ENCODE measurements around the gene MLXIP.
"Not testable (repeated sequence)": the region's sequence is repeated elsewhere in the genome, so short reads cannot be mapped to it uniquely, and the experiment has no call there.

DNA sequence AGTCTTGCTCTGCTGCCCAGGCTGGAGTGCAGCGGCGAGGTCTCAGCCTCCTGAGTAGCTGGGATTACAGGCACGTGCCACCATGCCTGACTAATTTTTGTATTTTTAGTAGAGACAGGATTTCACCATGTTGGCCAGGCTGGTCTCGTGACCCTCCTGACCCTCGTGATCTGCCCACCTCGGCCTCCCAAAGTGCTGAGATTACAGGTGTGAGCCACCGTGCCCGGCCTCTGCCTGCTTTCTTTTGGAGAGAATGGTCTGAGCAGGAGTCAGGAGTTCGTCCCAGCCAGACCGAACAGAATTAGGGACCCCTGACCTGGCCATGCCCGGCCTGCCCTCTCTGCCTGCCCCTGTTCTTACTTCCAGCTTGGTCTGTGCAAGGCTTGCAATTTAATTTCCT is 42.8 kb downstream of the MLXIP start:
- TF ChIP-seq, protein P1, sequence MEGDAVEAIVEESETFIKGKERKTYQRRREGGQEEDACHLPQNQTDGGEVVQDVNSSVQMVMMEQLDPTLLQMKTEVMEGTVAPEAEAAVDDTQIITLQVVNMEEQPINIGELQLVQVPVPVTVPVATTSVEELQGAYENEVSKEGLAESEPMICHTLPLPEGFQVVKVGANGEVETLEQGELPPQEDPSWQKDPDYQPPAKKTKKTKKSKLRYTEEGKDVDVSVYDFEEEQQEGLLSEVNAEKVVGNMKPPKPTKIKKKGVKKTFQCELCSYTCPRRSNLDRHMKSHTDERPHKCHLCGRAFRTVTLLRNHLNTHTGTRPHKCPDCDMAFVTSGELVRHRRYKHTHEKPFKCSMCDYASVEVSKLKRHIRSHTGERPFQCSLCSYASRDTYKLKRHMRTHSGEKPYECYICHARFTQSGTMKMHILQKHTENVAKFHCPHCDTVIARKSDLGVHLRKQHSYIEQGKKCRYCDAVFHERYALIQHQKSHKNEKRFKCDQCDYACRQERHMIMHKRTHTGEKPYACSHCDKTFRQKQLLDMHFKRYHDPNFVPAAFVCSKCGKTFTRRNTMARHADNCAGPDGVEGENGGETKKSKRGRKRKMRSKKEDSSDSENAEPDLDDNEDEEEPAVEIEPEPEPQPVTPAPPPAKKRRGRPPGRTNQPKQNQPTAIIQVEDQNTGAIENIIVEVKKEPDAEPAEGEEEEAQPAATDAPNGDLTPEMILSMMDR (IDR thresholded peaks at IDR 0.05), result not testable (repeated sequence)
- TF ChIP-seq POLR2A (IDR thresholded peaks at IDR 0.05), result not testable (repeated sequence)
